Activated CD4-positive, CD25-positive, alpha-beta regulatory T cell treated with anti-CD3 and anti-CD28 coated beads, Interleukin-2, amount 50 U/mL, for 16 hours (primary cell): Measurements from ENCODE around the gene ISG15.
"Not testable (repeated sequence)": the region's sequence is repeated elsewhere in the genome, so short reads cannot be mapped to it uniquely, and the experiment has no call there.

ENCODE experiments used
- DNase-seq: peaks from one replicate; pipeline ENCODE4 v3.0.0-alpha.2; 2020; ENCODE audit warnings: low read depth, low spot score

The ISG15 gene

DNA sequence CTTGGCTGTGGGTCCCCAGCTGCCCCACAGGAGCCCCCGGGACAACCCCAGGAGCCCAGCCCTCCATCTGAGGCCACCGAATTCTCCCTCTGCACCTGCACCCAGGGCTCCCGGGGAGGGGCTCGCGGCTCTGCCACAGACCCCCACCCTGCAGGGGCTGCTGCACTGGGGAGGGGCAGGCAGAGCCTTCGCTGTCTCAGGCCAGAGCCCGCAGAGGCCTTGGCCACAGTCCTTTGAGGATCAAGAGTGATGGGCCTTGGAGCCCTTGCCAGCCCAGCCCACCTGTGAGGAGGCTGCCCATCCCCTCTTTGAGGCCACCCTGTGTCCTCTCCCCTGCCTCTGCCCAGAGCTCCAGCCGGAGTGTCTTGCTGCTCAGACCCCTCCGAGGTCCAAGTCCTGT is 37.9 kb upstream of the ISG15 start:
- DNase-seq = no peak

DNA sequence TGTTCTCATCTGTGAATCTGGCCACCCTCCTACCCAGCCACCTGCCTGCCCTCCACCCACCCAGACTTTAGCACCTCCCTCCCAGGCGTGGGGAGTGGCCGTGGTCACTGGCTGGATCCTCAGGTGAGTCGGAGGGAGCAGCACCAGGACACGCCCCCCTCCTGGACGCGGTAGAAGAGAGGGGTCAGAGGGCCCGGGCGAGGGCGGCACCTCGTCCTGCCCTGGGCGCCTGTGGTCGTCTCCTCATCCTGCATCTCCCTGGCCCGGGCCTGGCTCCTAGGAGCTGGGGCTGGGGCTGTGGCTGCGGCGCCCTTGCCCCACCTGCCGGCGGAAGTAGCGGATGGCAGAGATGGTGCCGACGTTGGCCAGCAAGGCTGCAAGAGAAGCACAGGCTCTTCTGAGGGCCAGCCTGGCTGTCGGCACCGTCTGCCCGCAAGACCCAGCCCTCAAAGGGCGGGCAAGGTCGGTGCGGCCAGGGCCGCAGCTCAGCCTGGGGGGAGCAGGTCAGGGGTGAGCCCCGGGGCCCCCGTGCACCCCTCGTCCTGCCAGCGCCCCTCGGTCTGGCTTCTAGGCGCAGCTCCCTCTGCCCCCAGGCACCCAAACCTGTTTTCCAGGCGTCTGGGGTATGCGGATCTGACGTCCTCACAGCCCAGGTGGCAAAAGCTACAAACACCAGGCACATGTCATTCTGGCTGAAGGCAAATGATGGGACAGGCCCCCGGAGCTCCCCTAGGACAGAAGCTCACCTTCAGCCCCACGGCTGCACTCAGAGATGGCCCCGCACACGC is 37.2 kb upstream of the ISG15 start:
- peak; percentile 23 for DNase-seq

DNA sequence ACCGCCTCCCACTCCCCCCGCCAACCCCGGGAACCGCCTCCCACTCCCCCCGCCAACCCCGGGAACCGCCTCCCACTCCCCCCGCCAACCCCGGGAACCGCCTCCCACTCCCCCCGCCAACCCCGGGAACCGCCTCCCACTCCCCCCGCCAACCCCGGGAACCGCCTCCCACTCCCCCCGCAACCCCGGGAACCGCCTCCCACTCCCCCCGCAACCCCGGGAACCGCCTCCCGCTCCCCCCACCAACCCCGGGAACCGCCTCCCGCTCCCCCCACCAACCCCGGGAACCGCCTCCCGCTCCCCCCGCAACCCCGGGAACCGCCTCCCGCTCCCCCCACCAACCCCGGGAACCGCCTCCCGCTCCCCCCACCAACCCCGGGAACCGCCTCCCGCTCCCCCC is 36.5 kb upstream of the ISG15 start:
- DNase-seq = not testable (repeated sequence)

DNA sequence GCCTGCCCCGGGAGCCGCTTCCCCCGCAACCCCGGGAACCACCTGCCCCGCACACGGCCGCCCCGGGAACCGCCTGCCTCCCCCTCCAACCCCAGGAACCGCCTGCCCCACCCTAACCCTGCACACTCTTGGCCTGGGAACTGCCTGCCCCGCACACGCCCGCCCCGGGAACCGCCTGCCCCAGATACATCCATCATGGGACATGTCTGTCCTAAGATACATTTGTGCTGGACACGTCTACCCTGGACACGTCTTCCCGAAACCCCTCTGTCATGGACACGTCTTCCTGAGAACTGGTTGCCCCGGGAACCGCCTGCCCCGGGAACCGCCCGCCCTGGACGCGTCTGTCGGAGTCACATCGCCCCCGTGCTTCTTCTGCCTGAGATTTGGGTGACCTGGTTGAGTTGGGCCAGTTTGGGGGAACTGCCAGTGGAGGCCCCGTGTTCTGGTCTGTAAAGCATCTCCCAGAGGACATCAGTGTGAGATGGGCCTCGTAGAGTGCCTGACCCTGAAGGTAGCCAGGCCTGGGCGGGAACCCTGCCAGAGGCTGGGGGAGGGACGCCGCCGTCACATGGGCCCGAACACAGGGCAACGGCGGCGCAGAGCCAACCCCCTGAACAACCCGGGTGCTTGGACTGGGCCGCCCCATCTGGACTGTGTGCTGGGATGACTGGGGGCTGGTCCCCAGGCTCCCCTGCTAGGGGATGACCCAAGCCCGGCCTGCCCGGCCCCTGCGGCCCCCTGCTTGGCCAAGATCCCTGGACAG is 35.0 kb upstream of the ISG15 start:
- DNase-seq = no peak

GRCh38 chr1:978835-979743 is 34.2 kb upstream of the ISG15 start:
- no peak for DNase-seq

DNA sequence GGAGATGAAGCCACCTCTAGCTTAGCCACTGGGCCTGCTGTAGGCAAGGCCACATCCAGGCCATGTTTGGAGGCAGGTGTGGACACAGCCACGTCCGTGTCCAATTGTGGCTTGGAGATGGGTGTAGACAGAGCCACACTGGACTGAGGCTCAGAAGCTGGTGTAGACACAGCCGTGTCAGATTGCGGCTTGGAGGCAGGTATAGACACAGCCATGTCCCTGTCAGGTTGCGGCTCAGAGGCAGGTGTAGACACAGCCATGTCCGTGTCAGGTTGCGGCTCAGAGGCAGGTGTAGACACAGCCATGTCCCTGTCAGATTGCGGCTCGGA is 33.6 kb upstream of the ISG15 start:
- no peak for DNase-seq

GRCh38 chr1:980137-980571 is 33.1 kb upstream of the ISG15 start:
- DNase-seq = no peak

DNA sequence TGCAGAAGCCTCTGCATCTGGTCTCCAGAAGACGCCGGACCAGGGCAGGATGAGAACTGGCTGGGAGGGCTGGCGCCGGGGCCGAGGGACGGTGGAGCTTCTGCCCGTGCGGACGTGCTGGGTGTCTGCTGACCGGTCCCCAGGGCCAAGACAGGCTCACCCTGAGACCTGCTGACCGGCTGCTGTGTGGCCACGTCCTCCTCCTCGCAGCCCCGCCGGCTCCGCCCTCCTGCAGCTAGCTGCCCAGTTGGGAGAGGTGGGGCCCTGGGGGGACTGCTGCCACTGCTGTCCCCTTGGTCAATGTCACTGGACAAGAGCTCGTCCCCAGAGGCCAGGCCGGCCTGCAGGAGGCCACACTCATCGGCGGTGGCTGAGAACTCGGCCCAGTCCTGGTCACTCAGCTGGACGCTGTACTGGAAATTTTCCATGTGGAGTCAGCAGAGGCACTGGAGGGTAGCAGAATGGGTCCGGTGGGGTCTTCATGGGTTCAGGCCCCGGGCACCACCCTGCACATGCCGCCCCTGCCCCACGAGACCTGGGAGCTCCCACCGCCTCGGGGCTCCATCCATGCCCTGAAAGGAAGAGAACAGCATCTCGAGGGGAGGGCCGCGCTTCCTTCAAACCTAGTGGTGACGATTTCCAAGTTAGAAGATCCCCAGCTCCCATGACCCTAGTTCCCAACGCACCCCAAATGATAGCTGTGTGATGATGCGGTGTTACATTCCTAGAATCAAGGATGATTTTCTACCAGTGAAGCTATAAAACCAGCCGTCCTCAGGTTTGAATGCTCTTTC is 32.5 kb upstream of the ISG15 start:
- no peak for DNase-seq

DNA sequence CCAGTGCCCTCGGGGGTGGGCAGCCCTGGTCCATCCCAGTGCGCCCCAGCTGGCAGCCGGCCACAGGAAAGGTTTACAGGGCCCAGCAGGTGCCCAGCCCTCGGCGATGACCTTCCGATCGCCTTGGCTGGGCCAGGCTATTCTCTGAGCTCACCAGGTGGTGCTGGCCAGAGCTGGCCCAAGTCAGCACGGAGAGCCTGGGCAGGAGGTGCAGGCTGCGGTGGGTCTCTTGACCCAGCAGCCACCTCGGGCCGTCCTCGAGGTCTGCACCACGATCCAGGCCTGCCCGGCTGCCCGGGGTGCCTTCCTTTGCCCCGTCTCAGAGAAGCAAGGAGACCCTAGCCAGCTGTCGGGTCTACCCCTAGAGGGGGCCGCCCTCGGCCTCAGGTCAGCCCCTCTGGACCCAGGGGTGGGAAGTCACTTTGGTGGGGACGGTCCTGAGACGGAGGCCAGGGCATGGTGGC is 31.8 kb upstream of the ISG15 start:
- no peak for DNase-seq

GRCh38 chr1:981955-982558 is 31.2 kb upstream of the ISG15 start, which contains the start of gene PERM1:
Gene PERM1 (minus strand): TSS chr1:982093. CDS start chr1:981029, 1,064 bp downstream.
- no peak for DNase-seq

GRCh38 chr1:982765-983436 is 30.4 kb upstream of the ISG15 start:
- DNase-seq = no peak

- DNase-seq = no peak
These were observed 29.4 kb upstream of the ISG15 start for GRCh38 chr1:983798-984475.

GRCh38 chr1:984476-984814 is 28.9 kb upstream of the ISG15 start:
- DNase-seq = no peak

GRCh38 chr1:985126-985525 is 28.2 kb upstream of the ISG15 start:
- DNase-seq = no peak

- DNase-seq = not testable (repeated sequence)
These were observed 25.2 kb upstream of the ISG15 start for GRCh38 chr1:988061-988460.

- DNase-seq = not testable (repeated sequence)
These were observed 22.0 kb upstream of the ISG15 start for GRCh38 chr1:991275-991674.

DNA sequence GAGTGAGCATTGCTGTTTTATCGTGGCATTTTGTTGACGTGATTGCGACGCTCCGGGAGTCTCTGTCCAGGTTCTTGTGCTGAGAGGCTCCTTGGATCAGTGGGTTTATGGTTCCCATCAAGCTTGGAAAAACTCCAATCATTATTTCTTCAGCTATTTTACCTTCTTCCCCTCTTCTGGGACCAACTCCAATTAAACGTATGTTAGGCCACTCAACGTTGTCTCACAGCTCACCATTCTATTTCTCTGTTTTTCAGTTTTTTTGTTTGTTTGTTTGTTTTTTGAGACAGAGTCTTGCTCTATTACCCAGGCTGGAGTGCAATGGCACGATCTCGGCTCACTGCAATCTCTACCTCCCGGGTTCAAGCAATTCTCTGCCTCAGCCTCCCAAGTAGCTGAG is 21.4 kb upstream of the ISG15 start:
- DNase-seq = no peak

GRCh38 chr1:992362-992761 is 20.9 kb upstream of the ISG15 start:
- no peak for DNase-seq

GRCh38 chr1:993379-993995 is 19.8 kb upstream of the ISG15 start:
- DNase-seq = no peak
